GM19324 (cell line): ENCODE data around the gene RALB.

Experiments used
- ATAC-seq: cut with Tn5 transposase; IDR thresholded peaks from one replicate; pipeline ENCODE4 v1.9.1; 2021; ENCODE audit warnings: mild to moderate bottlenecking, moderate library complexity; ENCODE audit not compliant: unreplicated experiment, low FRiP score

RALB gene

DNA sequence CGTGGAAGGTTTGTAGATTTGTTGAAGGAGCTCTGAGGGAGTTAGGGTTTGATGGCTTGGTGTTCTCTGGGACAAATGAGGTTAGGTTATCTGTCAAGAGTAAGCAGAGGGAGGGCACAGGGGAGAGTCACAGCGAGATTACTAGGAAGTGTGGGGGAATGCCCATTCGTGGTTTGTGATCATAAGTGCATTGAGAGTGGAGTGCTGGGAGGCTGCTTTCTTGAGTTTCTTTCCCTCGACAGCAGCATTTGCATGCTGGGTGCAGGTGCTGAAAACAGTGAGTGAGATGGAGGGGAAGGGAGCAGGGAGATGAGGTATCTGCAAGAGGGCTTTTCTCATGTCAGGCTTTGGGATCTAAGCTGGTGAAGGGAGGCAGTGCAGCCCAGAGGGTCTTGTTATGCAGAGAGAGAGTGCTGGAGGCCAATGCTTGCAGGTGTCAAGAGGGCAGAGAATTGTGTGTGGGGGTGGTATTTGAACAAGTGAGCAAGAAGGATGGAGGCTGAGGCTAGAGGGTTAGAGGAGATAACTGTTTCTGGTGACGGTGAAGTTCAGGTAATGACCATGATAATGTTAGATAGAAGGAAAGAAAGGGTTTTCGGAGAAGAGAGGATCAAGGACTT is 8.8 kb downstream of the RALB start:
- ATAC-seq, result peak; percentile 83

DNA sequence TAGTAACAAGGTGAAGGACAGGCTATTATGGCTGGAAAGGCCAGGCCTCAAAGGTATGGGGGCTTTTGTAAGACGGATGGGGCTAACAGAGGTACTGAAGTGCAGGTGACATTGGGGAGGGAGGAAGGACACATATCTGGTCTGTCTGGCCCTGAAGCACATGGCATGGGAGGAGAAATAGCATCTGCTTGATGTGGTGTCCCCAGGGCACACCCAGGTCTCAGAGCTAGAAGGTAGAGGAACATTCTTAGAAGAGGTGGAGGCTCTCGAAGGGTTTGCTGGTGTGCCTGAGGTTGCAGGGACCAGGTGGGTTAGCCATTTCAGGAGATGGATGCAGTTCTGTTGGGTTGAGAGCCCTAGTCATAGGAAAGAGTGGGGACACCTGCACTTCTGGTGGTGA is 9.5 kb downstream of the RALB start:
- ATAC-seq, result no peak

DNA sequence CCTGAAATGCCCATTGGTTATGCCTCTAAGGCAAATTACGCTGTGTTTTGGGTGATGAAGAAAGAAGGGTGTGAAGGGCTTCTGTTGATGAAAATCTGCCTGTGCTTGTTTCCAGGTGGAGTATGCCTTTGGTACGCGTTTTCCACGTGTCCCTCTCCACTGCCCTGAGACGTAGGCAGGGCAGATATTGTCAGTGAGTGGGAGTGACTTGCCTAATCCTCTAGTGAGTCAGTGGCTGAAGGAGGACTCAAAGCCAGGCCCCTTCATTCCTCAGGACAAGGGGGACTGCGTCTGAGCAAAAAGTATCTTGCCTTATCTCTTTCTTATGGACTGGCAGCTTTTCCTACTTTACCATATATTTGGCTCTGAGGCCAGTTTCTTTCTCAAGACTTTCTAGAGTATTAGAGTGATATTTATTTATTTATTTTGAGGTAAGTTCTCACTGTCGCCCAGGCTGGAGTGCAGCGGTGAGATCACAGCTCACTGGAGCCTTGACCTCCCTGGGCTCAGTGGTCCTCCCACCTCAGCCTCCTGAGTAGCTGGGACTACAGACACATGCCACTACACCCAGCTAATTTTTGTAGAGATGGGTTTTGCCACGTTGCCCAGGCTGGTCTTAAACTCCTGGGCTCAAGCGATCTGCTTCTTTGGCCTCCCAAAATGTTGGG is 10.2 kb downstream of the RALB start:
- no peak for ATAC-seq

DNA sequence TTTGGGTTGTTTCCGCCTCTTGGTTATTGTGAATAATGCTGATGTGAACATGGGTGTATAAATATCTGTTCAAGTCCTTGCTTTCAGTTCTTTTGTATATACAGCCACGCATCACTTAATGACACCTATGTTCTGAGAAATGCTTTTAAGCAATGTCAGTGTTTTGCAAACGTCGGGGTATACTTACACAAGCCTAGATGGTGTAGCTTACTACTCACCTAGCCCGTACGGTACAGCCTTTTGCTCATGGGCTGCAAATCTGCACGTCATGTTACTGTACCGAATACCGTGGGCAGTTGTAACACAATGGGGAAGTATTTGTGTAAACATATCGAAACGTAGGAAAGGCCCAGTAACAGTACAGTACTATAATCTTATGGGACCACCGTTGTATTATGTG is 12.4 kb downstream of the RALB start:
- ATAC-seq, result no peak

DNA sequence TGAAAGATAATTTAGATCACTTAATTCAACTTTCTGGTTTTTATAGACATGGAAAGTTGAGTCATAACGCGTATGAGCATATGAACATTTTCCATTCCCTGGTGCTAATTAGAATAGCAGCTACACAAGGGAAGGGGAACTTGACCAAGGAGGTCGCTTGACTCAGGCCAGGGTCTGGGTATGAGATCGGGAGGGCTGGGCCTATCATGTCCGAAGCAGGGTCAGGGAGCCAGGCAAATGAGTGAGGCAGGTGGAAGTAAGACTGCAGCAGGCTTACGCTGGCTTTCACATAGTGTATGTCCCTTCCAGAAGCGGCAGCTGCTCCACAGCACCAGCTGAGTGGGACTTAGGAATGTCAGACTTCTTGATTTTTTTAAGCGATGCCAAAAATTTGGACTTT is 14.7 kb downstream of the RALB start:
- ATAC-seq, result no peak

DNA sequence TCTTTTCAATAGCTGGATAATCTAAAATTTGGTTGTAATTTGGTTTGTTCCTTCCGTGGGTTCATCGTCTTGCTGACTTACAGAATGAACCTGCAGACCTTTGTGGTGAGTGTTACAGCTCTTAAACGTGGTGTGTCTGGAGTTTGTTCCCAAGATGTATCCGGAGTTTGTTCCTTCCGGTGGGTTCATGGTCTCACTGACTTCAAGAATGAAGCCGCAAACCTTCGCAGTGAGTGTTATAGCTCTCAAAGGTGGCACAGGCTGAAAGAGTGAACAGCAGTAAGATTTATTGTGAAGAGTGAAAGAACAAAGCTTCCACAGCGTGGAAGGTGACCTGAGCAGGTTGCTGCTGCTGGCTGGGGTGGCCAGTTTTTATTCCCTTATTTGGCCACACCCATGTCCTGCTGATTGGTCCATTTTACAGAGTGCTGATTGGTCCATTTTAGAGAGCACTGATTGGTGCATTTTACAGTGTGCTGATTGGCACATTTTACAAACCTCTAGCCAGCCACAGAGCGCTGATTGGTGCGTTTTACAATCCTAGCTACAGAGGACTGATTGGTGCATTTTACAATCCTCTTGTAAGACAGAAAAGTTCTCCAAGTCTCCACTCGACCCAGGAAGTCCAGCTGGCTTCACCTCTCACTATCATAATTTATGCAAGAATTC is 16.6 kb downstream of the RALB start:
- ATAC-seq, result no peak

DNA sequence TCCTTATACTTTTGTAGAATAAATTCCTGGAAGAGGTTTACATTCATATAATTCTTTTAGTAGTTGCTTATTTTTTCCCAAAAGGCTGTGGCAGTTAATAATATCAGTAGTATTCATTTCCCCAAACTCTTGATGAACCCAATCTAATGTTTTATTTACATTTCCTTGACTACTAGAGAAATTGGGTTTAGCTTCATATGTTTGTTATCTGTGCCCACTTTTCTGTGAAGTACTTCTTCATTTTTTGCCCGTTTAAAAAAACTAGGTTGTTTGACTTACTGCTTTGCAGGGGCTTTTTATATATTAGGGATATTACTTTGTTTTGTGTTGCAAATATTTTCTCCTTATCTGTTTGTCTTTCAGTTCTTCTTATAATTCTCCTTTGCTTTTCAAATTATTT is 17.2 kb downstream of the RALB start:
- ATAC-seq, result no peak

DNA sequence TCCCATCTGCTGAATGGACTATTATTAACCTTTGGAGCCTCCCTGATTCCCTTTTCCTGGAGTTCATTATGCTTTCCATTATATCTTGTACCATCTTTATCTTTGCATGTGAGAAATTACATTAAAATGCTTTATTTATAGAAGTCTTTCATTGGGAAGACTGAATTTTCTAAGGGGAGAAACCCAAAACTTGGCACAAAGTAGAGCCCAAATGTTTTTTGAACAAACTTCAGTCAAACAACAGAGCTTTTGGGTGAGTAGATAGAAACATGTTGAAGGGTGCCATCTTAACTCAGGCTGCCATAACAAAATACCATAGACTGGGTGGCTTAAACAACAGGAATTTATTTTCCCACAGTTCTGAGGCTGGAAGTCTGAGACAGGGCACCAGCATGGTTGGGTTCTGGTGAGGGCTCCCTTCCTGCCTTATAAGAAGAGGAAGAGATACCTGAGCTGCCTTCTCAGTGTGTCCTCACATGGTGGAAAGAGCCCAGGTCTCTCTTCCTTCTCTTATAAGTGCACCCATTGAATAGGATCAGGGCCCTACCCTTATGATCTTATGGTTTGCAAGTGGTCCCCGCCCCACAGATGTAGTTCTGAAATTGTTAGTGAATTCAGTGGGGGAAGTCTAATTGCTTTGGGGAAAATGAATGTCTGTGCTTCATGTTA is 19.2 kb downstream of the RALB start:
- ATAC-seq, result no peak

DNA sequence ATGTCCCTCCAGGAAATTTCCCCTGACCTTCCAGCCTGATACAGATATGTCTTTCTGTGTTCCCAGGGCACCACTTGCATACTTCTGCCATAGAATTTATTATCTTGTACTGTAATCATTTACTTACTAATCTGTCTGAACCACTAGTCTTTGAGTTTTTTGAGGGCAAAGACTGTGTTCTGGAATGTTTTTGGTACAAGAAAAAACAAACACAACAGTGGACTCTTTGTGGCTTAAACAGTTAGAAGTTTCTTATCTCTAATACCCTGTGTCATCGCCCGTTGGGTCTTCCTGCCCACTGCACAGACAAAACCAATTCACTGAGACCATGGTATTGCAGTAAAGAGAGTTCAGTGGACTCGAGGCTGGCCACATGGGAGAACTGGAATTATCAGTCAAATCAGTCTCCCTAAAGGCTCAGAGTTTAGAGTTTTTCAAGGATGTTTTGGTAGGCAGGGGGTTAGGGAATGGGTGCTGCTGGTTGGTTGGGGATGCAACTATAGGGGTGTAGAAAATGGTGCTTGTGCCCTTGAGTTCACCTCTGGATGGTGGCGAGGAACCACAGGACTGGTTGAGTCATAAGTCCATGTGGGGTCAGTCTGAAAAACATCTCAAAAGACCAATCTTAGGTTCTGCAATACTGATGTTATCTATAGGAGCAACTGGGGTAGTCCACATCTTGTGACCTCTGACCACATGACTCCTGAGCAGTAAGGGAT is 20.3 kb downstream of the RALB start:
- no peak for ATAC-seq

DNA sequence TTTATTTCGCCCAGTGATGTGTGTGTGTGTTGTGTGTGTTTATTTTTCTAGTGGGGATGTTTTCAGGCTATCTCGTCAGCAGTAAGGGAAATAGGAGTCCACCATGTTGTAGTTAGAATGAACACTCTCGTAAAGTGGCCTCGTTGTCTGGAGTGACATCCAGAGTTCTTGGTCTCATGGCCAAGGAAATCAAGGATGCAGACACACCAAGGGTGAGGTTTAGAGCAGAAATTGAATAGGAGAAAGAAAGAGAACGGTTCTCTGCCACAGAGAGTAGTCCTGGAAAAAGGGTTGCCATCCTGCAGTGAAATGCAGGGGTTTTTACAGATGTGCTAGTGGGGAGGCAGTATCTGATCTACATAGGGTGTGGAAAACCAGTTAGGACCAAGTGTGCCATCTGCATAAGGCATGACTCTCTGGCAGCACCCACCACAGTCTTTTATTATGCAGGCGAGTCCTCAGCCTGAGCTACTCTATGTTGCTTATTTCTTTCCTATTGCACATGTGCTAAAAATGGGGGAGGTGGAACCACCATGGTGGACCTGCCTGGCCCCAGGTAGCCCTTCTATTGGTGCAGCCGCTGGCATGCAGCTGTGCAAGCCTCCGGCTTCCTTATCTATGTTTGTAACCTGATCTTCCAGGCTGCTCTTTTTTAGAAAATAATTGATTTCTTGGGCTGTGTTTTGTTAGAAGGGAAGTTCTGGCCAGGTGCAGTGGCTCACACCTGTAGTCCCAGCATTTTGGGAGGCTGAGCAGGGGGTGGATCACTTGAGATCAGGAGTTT is 23.2 kb downstream of the RALB start:
- no peak for ATAC-seq

DNA sequence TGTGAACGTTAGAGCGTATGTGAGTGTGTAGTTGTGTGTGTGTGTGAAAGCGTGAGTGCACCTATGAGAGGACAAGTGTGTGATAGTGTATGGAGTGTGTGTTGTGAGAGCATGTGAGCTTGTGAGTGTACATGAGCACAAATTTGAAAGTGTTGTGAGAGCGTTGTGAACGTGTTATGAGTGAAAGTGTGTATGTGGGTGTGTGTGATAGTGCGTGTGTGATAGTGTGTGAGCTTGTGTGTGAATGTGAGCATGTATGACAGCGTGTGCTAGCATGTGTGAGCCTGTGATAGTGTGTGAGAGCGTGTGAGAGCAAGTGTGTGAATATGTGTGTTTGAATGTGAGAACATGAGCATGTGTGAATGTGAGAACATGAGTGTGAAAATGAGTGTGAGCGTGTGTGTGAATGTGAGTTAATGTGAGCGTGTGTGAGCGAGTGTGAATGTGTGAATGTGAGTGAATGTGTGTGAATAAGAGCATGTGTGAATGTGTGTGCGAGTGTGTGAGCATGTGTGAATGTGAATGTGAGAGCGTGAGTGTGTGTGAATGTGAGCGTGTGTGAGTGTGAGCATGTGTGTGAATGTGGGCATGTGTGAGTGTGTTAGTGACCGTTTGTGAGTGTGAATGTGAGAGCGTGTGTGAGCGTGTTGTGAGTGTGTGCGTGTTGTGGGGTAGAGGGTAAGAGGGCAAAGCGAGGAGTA is 25.0 kb downstream of the RALB start:
- no peak for ATAC-seq

DNA sequence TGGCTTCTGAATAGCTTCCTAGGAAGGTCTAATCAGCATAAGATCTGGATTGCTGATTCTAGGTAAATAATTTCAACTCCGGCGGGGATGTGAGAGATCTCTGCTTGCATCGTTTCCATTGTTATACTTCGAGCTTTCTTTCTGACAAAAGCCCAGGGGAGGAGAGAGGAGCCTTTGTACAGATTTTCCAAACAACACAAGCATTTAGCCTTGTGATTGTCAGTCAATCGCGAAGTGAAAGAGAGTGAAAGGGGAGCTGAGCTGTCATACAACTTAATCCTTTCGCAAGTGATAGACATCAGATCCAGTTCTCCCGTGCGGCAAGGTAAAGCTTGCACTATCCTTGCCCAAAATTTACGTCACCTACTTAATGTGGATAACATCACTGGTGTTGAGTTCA is 26.2 kb downstream of the RALB start:
- no peak for ATAC-seq

DNA sequence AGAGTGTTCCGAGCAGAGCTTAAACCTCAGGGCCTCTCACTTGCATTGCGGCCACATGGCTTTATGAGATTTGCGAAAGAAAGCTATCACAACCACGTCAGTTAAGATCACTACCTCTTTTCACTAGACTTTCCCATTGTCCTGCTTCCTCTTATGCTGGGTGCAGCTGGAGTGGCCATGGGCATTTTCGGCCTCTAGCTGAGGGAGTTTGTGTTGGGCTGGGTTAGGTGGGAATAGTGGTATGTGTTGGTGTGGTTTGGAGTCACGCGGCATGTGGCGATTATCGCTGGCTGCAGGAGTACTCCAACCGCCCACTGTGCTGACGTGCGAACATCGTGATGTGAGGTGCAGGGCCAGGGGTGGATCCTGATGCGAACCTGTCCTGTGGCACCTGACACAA is 27.1 kb downstream of the RALB start:
- no peak for ATAC-seq

DNA sequence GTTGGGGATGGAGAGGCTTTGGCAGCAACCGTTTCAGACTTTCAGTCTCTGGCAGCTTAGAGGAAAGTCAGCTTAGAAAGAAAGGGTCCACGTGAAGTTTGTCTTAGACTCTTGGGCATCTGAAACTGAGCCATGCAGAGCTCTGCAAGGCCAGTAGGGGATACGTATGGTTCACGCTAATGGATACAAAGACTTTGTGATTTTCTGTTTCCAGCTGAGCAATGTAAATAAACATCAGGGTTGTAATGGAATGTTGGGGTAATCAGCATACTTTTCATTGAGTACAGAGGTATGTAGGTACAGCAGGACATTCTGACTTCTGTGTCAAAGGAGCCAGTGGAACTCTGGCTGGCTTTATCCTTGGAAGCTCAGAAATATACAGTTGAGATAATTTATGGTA is 31.0 kb downstream of the RALB start:
- ATAC-seq, result no peak

DNA sequence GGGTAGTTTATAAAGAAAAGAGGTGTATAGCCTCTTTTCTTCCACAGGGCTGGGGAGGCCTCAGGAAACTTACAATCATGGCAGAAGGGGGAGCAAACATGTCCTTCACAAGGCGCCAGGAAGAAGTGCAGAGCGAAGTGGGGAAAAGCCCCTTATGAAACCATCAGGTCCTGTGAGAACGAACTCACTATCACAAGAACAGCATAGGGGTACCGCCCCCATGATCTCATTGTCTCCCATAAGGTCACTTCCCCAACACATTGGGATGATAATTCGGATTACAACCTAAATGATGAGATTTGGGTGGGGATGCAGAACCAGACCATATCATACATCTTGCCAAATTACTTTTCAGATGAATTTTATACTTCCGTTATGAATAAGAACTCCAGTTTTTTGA is 32.4 kb downstream of the RALB start:
- ATAC-seq, result no peak

DNA sequence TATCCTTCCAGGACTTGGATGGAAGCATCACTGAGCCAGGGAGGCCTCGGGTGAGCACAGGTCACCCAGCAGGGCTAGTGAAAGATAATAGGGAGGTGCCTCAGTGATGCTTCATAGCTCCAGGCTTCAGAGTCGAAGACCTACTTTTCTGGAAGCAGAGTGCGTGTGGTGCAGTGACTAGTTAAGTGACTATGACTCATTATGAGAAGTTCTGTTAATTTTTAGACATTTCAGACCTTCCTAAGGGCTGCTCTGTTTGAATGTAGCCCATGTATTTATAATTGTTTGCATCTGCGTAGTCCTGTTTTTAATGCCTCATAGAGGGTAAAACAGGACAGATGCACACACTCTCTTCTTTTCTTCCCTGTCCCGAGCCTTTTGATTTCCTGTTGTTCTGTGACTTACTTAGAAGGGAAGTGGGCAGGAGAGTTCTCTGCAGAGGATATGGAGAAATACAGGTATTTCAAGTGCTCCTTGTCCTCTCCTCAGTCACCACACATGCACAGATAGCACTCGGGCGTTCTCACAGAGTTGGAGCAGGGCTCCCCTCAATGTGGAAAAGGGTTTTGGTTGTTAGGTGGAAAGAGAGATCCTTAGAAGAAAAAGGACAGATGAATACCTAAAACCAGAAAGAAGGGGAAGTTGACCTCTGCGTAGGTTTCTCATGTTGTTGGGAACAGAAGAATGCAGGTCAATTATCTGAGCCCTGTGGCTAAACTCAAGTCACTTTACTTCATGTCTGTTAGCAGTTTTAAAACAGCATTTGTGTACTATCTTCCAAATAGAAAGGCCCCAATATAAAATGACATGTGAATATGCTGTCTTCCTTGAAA is 34.7 kb downstream of the RALB start:
- peak; percentile 90 for ATAC-seq

DNA sequence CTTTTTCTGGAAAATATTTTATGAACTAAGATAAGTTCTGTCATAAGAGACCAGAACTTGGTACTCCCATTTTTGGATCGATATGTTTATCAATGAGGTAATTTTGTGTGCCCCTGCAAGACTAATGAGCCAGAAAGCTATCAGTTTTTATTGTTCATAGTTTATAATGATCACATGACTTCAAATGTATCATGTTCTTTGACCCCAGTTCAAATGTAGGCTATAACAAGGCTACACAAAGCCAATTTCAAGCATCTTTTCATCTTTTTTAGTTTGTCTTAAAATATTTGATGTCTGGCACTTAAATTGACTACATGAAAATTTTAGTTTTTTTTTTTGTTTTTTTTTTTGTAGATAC is 35.3 kb downstream of the RALB start:
- ATAC-seq, result no peak

DNA sequence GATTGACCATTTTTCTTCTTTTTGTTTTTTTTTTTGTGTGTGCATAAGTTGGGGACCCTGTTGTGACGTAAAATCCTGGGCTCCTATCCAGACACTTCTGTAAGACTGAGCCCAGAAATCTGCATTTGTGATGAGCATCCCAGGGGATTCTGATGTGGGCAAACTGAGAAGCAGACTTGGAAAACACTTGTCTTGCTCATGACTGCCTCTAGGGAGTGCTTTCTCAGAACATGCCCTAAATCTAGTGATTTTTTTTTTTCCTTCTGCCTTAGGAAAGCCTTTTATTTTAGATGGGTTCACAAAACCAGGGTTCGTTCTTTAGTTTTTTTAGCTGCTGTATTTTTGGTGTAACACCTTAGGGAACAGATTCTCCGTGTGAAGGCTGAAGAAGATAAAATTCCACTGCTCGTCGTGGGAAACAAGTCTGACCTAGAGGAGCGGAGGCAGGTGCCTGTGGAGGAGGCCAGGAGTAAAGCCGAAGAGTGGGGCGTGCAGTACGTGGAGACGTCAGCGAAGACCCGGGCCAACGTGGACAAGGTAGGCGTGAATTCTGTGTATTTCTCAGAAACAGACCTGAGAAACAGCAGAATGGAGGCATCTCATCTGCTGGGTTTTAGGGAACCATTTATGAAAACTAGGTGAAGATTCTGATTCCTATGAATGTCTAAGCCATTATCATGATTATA is 36.7 kb downstream of the RALB start:
- ATAC-seq, result no peak
